ENCODE data around the gene CCDC149.
"Not testable (repeated sequence)": the region's sequence is repeated elsewhere in the genome, so short reads cannot be mapped to it uniquely, and the experiment has no call there.

The CCDC149 gene

DNA sequence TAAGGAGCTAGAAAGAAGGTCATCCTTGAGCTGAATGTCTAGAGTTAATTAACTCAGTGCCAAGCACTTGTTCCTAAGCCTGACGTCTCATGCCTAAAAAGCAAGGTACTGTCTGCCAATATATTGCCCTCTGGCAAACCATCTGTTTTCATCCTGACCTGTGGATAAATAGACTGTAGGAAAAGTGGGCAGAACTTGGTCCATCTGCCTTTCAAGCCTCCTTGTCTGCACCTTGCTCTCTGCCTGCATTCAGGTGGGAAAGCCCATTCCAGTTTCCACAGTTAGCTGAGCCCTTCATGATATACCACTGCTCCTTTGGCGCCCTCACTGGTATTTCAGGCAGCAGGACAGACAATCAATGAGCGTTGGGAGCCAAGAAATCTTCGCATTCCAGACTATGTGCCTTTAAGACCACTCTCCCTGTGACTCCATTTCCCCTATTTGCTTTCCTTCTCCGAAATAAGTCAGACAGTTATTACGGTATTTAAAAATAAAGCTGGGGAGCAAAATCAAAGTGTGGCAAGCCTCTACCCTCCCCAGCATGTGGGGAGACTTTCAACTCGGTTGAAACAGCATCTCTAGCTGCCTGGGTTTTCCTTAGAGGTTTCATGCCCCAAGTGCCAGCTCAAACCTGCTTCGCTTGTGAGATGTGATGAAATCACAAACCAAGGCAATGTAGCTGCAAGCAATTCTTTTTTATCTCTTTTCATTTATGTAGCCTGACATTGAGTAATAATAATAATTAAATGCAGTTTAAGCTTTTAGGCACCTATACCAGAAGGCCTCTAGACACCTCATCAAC is 2.5 kb upstream of the CCDC149 start:
- no peak for DNase-seq

DNA sequence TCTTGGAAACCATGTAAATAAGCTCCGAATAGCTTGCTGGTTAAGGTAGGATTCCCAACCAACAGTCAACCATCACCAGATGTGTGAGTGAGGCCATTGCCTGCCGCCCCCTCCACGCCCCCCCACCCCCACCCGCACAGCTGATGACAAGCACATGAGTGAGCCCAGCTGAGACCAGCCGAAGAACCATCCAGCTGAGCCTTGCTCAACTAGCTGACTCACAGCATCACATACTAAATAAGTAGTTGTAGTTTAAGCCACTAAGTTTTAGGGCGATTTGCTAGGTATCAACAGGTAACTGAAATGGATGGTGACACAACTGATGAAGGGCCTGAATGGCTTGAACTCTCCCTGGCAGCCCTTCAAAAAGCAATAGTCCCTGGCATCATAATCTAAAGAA is 1.6 kb upstream of the CCDC149 start:
- DNase-seq: no peak

DNA sequence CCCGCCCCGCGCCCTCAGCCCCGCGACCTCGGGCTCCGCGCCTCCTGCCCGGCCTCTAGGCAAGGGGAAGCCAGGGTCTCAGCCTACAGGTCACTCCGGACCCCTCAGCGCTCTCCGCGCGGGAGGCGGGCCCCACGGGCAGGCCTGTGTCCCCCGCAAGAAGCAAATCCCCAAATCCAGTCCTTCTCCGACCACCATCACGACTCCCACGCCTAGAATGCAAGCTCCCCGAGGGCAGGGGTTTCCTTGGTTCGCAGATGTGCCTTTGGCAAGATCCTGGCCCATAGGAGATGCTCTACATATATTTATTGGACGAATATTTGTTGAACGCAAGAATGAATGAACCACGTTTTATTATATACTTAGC is 260 bp upstream of the CCDC149 start:
- no peak for DNase-seq

DNA sequence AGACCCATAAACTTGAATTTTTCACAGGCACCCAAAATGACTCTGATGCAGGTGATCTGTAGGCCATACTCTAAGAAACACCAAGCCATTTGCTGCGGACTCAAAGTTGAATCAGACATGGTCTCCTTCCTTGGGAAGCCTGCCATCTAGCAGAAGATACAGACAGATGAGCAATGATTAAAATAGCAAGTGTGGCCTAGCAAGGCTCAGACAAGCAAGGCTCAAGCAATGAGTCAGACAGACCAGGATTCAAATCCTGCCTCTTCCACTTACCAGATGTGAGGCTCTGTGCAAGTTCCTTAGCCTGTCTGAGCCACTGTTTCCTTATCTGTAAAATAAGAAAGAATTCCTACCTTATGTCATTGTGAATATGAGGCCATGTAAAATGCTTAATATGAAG is 2.3 kb downstream of the CCDC149 start:
- no peak for DNase-seq

DNA sequence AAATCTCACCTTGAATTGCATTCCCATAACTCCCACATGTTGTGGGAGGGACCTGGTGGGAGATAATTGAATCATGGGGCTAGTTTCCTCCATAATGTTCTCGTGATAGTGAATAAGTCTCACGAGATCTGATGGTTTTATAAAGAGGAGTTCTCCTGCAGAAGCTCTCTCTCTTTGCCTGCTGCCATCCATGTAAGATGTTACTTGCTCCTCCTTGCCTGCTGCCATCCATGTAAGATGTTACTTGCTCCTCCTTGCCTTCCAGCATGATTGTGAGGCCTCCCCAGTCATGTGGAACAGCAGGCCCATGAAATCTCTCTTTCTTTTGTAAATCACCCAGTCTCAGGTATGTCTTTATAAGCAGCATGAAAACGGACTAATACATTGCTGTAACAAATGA is 3.2 kb downstream of the CCDC149 start:
- not testable (repeated sequence) for DNase-seq

DNA sequence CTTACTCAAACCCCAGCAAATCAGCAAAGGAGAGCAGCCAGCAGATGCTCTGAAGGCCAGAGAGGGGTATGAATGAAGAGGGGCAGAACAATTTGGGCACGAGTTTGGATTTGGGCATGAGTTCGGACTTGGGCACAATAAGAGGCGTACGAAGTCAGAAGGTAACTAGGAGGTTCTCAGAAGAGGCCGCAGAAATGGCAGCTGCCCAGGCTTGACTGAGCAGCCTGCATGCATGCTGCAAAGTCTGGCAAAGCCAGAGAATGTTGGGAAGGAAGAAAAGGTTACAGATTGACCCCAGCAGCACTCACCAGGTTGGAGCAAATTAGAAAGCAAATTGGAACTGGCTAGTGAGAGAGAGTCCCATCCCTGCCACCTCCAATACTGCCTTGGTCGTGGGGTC is 15.2 kb downstream of the CCDC149 start:
- no peak for DNase-seq

DNA sequence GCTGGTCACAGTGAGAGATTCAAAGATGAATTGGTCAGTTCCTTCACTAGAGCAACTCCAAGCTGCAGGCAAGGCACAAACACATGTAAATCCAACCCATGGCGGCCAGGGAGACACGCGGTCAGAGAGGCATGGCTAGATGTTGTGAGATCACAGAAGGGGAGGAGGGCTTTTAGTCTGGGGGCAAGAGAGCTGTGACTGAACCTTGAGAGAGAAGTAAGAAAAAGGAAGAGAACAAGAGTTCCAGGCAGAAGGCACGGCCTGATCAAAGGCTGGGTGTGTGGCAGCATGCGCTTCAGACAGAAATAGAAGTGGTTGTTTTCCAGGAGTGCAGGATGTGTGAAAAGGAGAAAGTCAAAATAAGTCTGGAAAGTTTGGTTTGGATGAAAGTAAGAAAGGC is 15.9 kb downstream of the CCDC149 start:
- DNase-seq: no peak

DNA sequence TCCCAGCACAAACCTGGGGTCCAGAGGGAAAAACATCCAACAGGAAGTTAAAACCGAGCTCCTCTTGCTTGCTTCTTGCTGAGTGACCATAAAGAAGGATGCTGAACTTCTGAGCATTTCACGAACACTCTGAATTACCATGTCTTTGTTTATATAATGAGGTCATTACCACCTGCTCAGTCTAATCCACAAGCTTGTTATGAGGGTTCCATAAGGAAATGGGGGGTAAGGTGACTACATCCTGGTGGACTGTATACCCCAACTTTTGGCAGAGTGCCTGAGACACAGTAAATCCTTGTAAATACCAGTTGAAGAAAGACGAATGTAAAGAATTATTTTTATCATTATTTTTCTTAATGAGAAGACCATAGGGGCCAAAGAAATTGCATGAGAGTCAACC is 16.8 kb downstream of the CCDC149 start:
- DNase-seq: no peak

DNA sequence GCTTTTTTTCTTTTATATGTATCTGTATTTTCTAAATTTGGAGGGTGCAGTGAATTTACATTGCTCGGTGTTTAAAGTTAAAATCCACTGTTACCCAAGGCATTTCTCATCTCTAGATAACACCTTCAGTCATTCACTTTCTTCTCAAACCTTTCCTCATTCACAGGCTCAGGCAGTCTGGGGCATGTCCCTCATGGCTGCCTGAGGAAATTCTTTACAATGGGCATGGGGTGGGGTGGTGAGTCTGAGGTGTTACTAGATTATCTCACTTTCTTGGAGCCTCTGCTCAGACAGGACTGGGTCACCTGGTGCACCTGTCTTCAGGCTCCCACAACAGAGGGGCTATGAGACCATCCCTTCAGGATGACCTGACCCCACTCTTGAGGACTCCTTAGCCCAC is 17.4 kb downstream of the CCDC149 start:
- no peak for DNase-seq

DNA sequence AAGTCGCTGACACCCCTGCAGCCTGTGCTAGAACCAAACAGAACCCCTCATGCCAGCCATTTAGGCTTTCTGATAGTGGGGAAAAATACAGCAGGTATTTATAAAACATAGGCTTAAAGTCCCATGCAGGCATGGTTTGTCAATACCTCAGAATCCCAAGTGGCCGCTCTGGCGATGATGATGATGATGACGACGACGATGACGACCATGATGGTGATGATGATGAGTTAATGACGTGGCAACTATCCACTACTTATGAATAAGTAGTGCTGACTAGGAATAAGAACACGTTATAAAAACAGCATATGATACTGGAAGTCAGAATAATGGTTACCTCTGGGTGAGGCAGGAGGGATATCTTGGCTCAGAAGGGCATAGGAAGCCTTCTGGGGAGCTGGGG is 18.0 kb downstream of the CCDC149 start:
- DNase-seq: no peak

DNA sequence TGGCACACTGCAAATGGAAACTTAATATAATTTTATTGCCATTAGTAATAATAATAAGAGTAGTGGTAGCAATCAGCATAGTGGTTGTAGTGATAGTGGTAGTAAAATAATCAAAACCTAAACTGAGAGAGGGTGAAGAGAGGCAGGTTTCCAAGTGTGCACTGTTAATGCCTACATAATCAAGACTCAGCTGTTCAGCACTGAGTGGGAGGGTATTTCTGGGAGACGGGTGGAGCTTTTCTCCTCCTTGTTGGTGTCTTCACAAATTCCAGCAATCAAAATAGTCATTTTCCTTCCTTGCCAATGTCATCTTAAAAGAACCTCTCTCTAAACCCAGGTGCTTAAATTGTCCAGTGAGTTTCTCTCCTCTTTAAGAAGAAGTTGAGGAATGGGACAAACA is 18.6 kb downstream of the CCDC149 start:
- DNase-seq: no peak

DNA sequence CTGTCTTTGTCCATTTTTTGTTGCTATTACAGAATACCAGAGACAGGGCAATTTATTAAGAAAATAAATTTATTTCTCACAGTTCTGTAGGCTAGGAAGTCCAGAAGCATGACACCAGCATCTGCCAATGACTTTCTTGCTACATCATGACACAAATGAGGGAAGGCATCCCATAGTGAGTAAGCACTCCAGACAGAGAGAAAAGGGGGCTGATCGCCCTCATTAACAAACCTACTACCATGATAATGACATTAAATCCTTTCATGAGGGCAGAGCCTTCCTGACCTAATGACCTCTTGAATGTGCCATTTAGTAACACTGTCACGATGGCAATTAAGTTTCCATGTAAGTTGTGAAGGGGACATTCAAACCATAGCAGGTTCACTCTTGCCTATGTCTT is 20.1 kb downstream of the CCDC149 start:
- no peak for DNase-seq

DNA sequence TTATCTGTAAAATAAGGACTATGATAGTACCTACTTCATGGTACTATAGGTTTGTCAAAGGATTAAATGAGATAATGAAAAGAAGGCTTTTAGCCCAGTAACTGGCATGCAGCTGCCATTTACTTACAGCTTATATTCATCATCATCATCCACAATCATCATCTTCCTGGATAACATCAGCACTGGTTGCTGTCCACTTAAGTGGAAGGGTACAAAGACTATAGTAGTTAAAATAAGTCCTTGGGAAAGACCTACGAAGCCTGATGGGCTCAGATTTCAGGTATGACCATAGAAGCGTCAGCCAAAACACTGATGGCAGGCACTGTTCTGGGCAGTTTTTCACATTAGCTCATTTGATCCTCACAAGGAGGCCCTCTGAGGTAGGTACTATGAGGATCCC is 20.6 kb downstream of the CCDC149 start:
- DNase-seq: no peak

DNA sequence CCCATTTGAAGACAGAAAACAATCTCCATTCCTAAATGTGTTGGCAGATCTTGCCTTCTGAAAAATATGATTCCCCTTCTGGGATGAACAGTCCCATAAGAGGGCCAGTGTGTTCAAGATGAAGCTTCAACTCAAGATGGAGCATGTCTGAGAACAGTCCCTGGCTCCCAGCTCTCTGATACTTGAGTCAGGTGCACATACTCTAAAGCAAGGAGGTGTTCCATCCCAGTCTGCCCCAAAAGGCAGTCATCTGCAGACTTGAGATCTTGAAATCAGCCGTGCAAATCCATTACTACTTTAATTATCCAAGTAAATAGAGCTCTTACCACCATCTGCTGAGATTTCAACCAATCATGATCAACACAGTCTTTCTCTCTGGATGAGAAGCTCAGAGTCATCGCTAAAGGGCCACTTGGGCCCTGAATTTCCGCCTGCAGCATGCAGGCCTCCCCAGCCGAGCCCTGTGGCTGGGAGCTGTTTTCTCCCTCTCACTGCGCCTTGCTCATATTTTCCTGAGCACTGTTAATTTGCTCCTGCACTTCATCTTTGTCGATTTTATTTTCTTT is 22.2 kb downstream of the CCDC149 start:
- DNase-seq: no peak

DNA sequence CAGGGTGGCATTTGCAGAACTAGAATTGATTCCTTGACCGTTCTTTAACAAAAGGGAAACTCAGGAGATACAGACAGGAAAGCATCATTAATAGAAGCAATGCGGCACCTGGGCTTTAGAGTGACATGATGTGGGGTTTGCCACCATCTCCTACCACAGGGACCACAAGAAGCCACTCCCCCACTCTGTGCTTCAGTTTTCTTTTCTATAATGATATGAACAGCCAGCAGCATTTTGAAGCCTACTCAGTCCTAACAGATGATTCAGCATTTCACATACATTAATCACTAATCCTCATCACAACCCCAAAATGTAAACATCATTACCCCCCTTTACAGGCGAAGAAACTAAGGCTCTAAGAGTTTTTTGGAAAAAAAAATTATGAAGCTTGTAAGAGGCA is 22.9 kb downstream of the CCDC149 start:
- DNase-seq: no peak

DNA sequence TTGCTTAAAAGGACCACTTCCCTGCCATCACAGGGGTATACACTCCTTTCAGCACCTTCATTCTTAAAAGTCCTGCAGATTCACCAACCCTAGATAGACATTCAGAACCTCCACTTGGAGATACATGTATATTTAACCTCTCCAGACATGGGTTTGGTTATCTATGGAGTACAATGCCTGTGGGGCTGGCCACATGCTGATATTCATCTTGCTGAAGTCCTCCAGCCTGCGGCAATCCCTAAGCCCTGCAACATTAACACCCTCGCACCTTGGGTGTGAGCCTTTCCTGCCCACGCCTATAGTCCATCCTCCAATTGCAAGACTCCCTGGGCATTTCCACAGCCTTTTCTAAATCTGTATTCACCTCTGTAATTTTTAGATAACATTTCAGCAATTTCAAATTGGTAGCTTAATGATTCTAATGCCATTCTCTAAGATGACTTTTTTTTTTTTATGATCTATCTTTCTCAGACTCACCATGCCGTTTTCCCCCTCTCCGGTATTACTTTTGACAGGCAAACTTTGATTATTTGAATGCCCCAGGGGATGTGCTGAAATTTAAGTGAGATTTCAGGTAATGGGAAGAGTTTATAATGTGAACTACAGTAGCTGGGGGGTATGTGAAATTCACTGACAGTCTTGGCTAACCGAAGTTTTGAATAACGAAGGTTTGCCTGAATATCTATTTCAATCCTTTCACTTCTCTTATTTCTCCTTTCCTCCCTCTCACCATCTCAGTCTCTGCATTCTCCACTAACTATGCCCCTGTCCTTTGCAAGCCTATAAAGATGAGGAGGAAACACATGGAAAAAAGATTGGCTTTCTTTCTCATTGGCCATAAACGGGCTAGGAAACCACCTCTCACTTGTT is 24.1 kb downstream of the CCDC149 start:
- no peak for DNase-seq

DNA sequence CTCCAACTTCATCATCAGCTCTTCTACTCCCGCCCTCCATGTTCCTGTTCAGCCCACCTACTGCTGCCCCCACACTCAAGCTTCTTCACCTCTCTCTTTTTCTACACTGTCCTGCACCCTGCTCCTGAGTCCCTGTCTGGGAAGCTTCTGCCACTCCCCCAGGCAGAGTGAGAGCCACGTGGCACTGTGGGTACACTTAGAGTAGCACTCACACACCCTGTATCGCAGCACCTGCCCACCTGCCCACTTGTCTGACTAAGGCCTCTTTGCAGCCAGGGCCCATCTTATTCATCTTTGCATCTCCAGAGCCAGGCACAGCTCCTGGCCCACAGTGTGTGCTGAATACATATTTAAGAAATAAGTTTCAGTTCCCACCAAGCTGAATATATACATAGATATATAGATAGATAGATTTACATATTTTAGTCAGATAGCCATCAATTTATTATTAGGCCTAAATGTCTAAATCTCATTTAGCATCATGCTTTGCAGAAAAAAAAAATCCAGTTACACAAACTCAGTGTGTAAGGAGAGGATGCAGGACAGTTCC is 24.9 kb downstream of the CCDC149 start:
- DNase-seq: no peak

DNA sequence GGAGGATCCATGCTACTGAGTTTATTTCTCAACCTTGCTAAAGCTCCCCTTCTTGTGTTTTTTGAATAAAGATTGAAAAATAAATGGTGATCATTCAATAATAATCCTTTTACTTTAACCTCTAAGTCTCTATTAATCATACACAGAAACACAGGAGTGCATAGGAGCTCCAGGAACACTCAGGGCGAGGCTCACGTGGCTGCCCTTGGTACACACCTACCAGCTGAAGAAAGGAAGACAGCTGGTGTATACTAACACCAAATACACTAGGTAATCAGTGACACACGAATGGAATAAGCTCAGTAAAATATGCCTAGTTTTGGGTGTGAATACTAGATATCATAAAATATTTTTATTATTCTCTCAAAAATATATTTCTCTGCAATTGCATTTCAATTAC is 26.2 kb downstream of the CCDC149 start:
- DNase-seq: no peak

DNA sequence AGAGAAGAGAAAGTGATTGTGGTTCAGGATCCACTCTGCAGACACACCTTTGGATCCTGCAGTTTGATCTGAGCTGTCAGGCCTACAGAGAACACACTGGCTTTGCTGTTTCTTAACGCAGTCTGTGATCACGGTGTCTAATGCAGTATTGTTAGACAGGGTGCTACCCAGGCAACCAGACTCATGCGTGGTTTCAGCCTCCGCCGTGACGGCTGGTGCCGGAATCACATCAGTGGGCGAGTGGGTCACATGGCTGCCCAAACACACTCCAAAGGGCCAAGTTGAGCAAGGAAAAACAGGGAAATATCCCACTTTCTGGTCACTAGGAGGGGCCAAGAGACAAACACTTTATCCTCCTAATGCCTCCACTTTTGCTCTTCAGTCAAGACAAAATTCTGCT is 27.5 kb downstream of the CCDC149 start:
- no peak for DNase-seq

DNA sequence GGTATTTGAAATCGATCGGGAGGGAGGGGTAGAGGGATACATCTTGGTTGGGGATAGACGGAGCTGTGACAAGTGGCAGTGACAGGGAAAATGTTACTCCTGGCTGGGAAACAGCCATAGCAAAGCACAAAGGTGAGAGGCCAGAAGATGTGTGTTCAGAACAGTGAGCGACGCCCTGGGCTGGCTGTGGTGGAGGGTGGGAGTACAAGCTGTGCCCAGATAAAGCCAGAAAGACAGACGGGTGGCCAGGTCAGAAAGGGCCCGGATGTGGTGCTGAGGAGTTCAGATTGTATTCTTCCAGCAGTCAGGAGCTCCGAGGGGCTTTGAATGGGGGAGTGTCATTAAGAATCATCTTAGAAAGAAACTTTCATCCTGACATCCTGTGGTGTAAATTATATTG is 27.9 kb downstream of the CCDC149 start:
- DNase-seq: no peak

DNA sequence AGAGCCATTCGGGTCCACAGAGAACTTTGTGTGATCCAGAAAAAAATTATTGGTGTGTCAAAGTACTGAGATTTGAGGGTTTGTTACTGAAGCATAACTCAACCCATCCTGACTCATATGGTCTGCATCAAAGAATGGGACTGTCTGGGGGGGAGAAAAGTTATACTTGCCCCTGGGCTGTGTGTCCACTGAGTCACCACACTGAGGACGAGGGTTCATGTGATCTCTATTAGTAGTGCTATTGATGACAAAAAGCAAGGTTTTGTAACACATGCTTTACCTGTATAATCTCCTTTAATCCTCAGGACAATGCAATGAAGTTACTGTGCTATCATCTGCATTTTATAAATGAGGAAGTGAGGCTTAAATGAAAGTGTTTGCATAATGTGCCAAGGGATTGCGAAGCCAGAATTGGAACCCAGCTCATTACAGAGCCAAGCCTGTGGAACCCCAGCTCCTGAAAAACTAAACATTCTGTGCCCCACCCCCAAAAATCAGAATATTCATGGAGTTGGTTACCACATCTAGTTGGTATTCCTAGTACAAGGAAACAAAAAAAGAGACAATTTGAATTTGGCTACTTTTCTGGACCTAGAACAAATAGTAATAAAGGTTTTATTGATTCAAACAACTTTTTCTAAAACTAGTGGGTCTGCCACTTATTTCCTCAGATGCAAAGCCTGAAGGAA is 31.2 kb downstream of the CCDC149 start:
- DNase-seq: no peak

DNA sequence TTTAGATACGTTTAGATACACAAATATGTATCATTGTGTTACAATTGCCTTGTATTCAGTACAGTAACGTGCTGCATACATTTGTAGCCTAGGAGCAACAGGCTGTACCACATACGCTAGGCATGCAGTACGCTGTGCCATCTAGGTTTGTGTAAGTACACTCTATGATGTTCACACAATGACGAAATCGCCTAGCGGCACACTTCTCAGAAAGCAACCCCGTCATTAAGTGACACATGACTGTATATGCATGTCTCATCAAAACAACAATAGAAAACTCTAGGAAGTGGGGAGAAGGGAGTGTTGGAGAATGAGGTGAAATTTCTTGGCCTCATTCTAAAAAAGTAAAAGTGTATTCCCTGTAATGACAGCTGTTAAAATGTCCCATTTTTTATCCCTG is 32.7 kb downstream of the CCDC149 start:
- DNase-seq: no peak

DNA sequence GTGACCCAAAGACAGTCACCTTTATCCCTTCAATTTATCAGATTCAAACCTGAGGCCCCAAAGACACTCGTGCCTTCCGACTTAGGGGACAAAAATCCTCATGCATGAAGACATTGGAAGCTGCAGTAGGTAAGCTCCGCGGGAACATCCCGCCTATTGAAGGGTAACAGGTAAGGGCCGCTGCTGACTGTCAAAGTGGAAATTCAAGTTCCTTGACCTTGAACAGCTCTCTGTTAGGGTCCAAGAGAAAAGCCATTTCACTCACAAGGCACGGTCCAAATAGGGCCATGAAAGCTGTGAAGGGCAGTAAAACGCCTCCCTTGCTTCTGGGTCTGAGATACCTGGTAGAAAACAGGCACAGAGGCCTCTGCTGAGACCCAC is 34.2 kb downstream of the CCDC149 start:
- no peak for DNase-seq

Measured in activated CD4-positive, alpha-beta T cell treated with anti-CD3 and anti-CD28 coated beads, Interleukin-2, amount 50 U/mL, for 1 hour (primary cell).